Ascending aorta (tissue), 2 donors: Measurements from ENCODE around the gene TMEM150B. TPM values are rescaled to one million over a fixed set of nuclear protein-coding genes. Genes with fewer than 3 reads are reported as not detected.

Source experiments
- DNase-seq, 2 donors: peaks; one replicate each; pipeline ENCODE4 v3.0.0-alpha.2; 2019; ENCODE audit warnings: low spot score in 2 of 2
- H3K27ac ChIP-seq, 2 donors: fragments of 200-600 bp; sonication (generic); one replicate each; pipeline ENCODE4 v1.5.1; 2016 to 2017; ENCODE audit warnings: mild to moderate bottlenecking in 1 of 2
- H3K27me3 ChIP-seq: fragments of 200-600 bp; sonication (generic); one replicate; pipeline ENCODE4 v1.5.1; 2017
- H3K36me3 ChIP-seq, 2 donors: fragments of 200-600 bp; sonication (generic); one replicate each; pipeline ENCODE4 v1.5.1; 2016
- H3K4me1 ChIP-seq, 2 donors: fragments of 200-600 bp; sonication (generic); one replicate each; pipeline ENCODE4 v1.5.1; 2016 to 2017; ENCODE audit warnings: mild to moderate bottlenecking in 1 of 2
- H3K4me3 ChIP-seq, 2 donors: fragments of 200-600 bp; sonication (generic); one replicate each; pipeline ENCODE4 v1.5.1; 2016 to 2017; ENCODE audit warnings: mild to moderate bottlenecking in 1 of 2
- H3K9me3 ChIP-seq, 2 donors: fragments of 200-600 bp; sonication (generic); one replicate each; pipeline ENCODE4 v1.5.1; 2016
- CTCF ChIP-seq, 3 experiments: fragments of 200-600 bp in 2 of 3; fragments of 450-650 bp in 1 of 3; sonication (generic) in 2 of 3; IDR thresholded peaks; one replicate each; pipeline ENCODE4 v1.5.1; 2016 to 2019; ENCODE audit warnings: antibody characterized with exemption in 3 of 3, mild to moderate bottlenecking in 1 of 3, moderate library complexity in 1 of 3
- intact Hi-C: fragments of 100-400 bp; cut with DNase I; formaldehyde crosslinking; loops from one replicate; pipeline ENCODE4 v1.15.1; 2023
- total RNA-seq: library from RNA; depleted of rRNA; stranded (reverse); fragments of >200 nt; gene quantifications from one replicate; pipeline ENCODE4 v1.1.0, GENCODE V29; 2016

The TMEM150B gene
- total RNA-seq, 1 donor from 2014 or later = not detected

- no peak overlapping the region for H3K27ac ChIP-seq
- no peak for TF ChIP-seq CTCF (IDR thresholded peaks at IDR 0.05)
- no peak overlapping the region for H3K4me3 ChIP-seq
- no peaks in the 10 kb centered on the region for H3K9me3 ChIP-seq
- no peaks in the 10 kb centered on the region for H3K36me3 ChIP-seq
- no peaks in the 10 kb centered on the region for H3K4me1 ChIP-seq
- H3K27me3 ChIP-seq = no peaks in the 10 kb centered on the region
- intact Hi-C loops = no loop called here
- DNase-seq = no peak
Measured at GRCh38 chr19:55315956-55316525, 9.1 kb downstream of the TMEM150B start.

- H3K9me3 ChIP-seq = no peaks in the 10 kb centered on the region
- no peak overlapping the region for H3K4me3 ChIP-seq
- peaks cover 4 to 9% of the 10 kb centered on the region in 2 donors for H3K36me3 ChIP-seq
- intact Hi-C loops = no loop called here
- no peaks in the 10 kb centered on the region for H3K27me3 ChIP-seq
- H3K27ac ChIP-seq = no peak overlapping the region
- no peak for TF ChIP-seq CTCF (IDR thresholded peaks at IDR 0.05)
- H3K4me1 ChIP-seq = no peaks in the 10 kb centered on the region
- no peak for DNase-seq
Measured at GRCh38 chr19:55314396-55314795, 10.7 kb downstream of the TMEM150B start.

GRCh38 chr19:55312621-55313512 is 12.3 kb downstream of the TMEM150B start:
- Histone ChIP-seq H3K4me1 (no peaks in the 10 kb centered on the region), H3K9me3 (no peaks in the 10 kb centered on the region), H3K27me3 (no peaks in the 10 kb centered on the region), H3K4me3 (no peak overlapping the region), H3K36me3 (peaks cover 13 to 14% of the 10 kb centered on the region in 2 donors), H3K27ac (no peak overlapping the region)
- TF ChIP-seq CTCF (IDR thresholded peaks at IDR 0.05) = no peak
- intact Hi-C loops = no loop called here
- DNase-seq = no peak

- no peak overlapping the region for H3K4me3 ChIP-seq
- H3K27me3 ChIP-seq = no peaks in the 10 kb centered on the region
- H3K36me3 ChIP-seq = peaks cover 15 to 20% of the 10 kb centered on the region in 2 donors
- no peak overlapping the region for H3K27ac ChIP-seq
- no peak for DNase-seq
- no peak for TF ChIP-seq CTCF (IDR thresholded peaks at IDR 0.05)
- no peaks in the 10 kb centered on the region for H3K4me1 ChIP-seq
- intact Hi-C loops = no loop called here
- no peaks in the 10 kb centered on the region for H3K9me3 ChIP-seq
Measured at GRCh38 chr19:55311797-55312196, 13.3 kb downstream of the TMEM150B start.

GRCh38 chr19:55311397-55311796 is 13.7 kb downstream of the TMEM150B start:
- H3K9me3 ChIP-seq = no peaks in the 10 kb centered on the region
- H3K36me3 ChIP-seq = peaks cover 19 to 24% of the 10 kb centered on the region in 2 donors
- intact Hi-C loops = no loop called here
- H3K4me1 ChIP-seq = no peaks in the 10 kb centered on the region
- H3K27me3 ChIP-seq = no peaks in the 10 kb centered on the region
- no peak overlapping the region for H3K4me3 ChIP-seq
- DNase-seq = no peak
- no peak for TF ChIP-seq CTCF (IDR thresholded peaks at IDR 0.05)
- H3K27ac ChIP-seq = no peak overlapping the region
